ENCODE measurements around the gene LACTB.
"Not testable (repeated sequence)": the region's sequence is repeated elsewhere in the genome, so short reads cannot be mapped to it uniquely, and the experiment has no call there.

LACTB gene

GRCh38 chr15:63090887-63091286 is 30.8 kb upstream of the LACTB start:
- DNase-seq: no peak

GRCh38 chr15:63091679-63092446 is 29.8 kb upstream of the LACTB start:
- DNase-seq: no peak

GRCh38 chr15:63093486-63094205 is 28.0 kb upstream of the LACTB start:
- DNase-seq: peak; percentile 62 to 72

- DNase-seq: no peak
Observed at GRCh38 chr15:63094495-63094931, 27.1 kb upstream of the LACTB start.

- no peak for DNase-seq
Observed at GRCh38 chr15:63096178-63096577, 25.5 kb upstream of the LACTB start.

- not testable (repeated sequence) for DNase-seq
Observed at GRCh38 chr15:63098901-63099300, 22.8 kb upstream of the LACTB start.

GRCh38 chr15:63099581-63099980 is 22.1 kb upstream of the LACTB start:
- DNase-seq: not testable (repeated sequence)

GRCh38 chr15:63103416-63103815 is 18.2 kb upstream of the LACTB start:
- DNase-seq: no peak

- DNase-seq: no peak
Observed at GRCh38 chr15:63104727-63105126, 16.9 kb upstream of the LACTB start.

GRCh38 chr15:63105354-63105753 is 16.3 kb upstream of the LACTB start:
- DNase-seq: not testable (repeated sequence)

GRCh38 chr15:63107895-63108546 is 13.6 kb upstream of the LACTB start:
- DNase-seq: no peak

- no peak for DNase-seq
Observed at GRCh38 chr15:63109498-63109897, 12.2 kb upstream of the LACTB start.

- DNase-seq: no peak
Observed at GRCh38 chr15:63109920-63110319, 11.7 kb upstream of the LACTB start.

- DNase-seq: no peak
Observed at GRCh38 chr15:63110428-63111026, 11.1 kb upstream of the LACTB start.

- no peak for DNase-seq
Observed at GRCh38 chr15:63111481-63111880, 10.2 kb upstream of the LACTB start.

- no peak for DNase-seq
Observed at GRCh38 chr15:63112871-63113270, 8.8 kb upstream of the LACTB start.

GRCh38 chr15:63114465-63114864 is 7.2 kb upstream of the LACTB start:
- DNase-seq: no peak

GRCh38 chr15:63118854-63119253 is 2.8 kb upstream of the LACTB start:
- no peak for DNase-seq

- peak; percentile 69 to 86 for DNase-seq
Observed at GRCh38 chr15:63122002-63122875, 578 bp downstream of the LACTB start.

- no peak for DNase-seq
Observed at GRCh38 chr15:63124506-63124905, 2.8 kb downstream of the LACTB start.

- DNase-seq: no peak
Observed at GRCh38 chr15:63126726-63127125, 5.1 kb downstream of the LACTB start.

- no peak for DNase-seq
Observed at GRCh38 chr15:63133786-63134185, 12.1 kb downstream of the LACTB start.

All from activated CD4-positive, alpha-beta T cell treated with anti-CD3 and anti-CD28 coated beads for 4 hours (primary cell).